ENCODE results near the gene HDAC9. TPM values are rescaled to one million over a fixed set of nuclear protein-coding genes. Genes with fewer than 3 reads are reported as not detected.

The HDAC9 gene
- total RNA-seq, 4 donors from 2014 or later: 19.6 to 48.3 (median 28.4) TPM

DNA sequence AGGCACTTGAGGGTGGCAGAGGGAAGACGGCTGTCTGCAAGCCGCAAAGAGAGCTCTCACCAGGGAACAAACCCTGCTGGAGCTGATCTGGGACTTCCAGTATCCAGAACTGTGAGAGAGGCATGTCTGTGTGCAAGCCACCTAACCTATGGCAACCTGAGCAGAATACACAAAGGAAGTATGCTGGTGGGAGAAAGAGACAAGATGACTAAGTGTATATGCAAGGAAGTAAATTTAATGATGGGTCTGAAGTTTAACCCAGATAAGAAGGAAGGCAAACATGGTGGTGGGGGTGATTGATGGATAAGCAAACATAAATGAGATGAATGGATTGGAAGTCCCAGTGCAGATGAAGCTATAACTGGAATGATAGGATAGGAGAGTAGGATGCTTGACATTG lies 328.6 kb downstream of the HDAC9 start:
- TF ChIP-seq, protein P1, sequence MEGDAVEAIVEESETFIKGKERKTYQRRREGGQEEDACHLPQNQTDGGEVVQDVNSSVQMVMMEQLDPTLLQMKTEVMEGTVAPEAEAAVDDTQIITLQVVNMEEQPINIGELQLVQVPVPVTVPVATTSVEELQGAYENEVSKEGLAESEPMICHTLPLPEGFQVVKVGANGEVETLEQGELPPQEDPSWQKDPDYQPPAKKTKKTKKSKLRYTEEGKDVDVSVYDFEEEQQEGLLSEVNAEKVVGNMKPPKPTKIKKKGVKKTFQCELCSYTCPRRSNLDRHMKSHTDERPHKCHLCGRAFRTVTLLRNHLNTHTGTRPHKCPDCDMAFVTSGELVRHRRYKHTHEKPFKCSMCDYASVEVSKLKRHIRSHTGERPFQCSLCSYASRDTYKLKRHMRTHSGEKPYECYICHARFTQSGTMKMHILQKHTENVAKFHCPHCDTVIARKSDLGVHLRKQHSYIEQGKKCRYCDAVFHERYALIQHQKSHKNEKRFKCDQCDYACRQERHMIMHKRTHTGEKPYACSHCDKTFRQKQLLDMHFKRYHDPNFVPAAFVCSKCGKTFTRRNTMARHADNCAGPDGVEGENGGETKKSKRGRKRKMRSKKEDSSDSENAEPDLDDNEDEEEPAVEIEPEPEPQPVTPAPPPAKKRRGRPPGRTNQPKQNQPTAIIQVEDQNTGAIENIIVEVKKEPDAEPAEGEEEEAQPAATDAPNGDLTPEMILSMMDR (IDR thresholded peaks at IDR 0.05; ENCODE audit: low read depth): no peak

DNA sequence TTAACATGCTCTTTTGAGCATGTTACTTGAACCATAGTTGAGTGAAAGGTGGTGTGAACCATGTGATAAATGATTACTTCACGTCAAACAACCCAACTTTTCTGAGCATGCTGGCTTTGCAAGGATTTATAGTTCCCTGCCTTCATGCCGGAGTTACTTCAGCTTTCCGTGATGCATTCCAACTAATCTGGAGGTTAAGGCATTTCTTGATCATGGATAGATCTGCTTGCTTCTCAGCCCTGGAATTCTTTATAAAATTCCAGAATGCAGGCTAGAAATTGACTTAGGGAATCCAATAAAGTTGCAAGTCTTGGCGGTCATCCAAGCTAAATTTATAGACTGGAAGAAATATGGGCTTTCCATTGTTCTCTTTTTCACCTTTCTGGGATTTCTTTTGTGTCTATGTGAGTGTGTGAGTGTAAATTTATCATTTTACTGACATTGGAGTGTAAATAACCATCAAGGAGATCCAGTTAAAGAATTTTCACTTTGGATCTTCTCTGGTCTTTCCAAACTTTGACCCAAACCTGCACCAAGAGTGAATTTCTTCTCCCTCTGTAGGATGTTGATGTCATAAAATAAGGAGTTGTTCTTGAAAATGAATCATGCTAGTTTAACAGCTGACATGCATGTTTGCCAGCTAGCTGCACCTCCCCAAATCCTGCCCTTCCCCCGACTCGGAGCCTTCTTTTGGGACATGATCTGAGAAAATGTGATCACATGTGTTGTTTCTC lies 332.9 kb downstream of the HDAC9 start:
- TF ChIP-seq, protein P1 (IDR thresholded peaks at IDR 0.05; ENCODE audit: low read depth): no peak

DNA sequence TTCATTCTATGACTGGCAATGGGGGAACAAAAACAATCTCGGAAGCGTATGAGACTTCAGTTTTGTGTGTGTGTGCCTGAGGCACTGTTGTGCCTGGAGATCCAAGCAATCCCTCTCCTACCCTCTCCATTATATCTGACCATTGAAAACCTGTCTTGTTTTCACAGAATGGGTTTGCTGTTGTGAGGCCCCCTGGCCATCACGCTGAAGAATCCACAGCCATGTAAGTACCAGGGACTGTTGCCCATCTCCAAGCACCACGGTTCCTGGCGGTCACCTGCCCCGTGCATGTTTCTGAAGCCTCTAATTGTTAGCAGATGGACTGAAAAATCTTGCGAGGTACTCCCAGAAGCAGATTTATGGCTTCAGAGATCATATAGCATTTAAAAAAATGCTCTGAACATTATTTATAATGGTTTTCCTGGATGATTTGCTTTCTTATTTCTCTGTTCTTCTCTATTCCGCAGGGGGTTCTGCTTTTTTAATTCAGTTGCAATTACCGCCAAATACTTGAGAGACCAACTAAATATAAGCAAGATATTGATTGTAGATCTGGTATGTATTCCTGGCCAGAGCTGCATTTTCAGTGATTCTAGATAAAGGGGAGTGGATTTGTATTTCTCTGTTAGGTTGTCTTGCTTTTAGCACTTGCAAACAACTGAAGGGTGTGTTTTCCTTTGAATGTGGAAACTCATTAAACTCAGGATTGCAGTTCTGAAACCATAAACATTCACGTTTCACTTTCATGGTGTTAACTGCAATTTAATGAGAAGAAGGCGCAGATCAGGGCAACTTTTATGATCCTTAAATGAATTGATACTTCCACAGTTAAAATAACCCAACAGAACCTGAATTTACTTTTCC lies 333.7 kb downstream of the HDAC9 start:
- TF ChIP-seq, protein P1 (IDR thresholded peaks at IDR 0.05; ENCODE audit: low read depth): no peak

DNA sequence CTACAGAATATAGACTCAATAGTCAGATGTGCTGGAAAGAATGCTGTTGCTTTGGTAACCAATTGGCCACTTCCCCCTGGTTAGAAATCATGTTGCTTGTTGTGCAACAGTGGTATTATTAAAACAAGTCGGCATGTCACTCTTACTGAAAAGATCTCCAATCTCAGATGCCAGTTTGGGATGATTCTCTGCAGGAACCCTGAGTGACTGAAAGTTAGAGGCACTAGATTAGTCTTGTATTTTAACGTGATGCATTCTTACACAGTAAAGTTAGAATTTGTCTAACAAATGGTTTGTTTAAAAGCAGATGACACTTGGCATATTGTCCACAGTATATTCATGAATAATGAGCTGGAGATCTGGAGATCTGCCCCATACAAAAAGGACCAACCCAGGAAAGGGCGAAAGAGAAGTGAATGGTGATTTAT lies 334.3 kb downstream of the HDAC9 start:
- TF ChIP-seq, protein P1 (IDR thresholded peaks at IDR 0.05; ENCODE audit: low read depth): no peak

DNA sequence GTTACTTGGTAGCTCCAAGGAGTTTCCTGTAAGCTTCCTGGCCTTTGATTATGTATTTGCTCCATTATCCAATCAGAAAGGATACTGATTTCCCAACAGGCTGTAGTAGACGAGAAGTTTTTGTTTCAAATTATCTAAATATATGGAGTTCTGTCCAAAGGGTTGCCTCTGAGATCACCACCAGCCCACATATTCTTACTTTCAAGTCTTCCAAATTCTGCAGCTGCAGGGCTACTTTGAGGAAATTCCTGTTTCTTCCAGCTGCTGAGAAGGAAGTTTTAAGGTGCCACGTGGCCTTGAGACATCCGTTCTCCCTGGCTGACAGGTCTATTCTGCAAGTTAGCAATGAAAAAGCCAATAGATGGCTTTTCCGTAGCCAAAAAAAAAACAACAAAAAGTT lies 335.9 kb downstream of the HDAC9 start:
- TF ChIP-seq, protein P1 (IDR thresholded peaks at IDR 0.05; ENCODE audit: low read depth): no peak

DNA sequence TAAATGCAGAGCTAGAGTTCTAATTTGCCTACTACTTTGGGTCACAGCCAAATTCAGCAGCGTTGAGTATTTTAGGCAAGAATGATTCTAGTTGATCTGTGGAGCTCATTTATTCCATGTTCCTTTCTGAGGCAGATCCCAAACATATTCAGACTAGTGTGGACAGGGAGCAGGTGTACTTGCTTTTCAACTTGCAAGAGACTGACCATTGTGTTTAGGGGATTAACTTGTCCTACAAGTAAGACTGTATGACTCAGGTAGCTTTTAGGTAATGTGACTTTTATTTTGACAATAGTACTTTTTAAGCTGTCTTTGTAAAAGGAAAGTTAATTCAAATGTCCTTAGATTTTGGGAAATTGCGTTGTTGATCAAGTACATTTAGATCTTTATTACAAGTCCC lies 336.4 kb downstream of the HDAC9 start:
- TF ChIP-seq, protein P1 (IDR thresholded peaks at IDR 0.05; ENCODE audit: low read depth): no peak

DNA sequence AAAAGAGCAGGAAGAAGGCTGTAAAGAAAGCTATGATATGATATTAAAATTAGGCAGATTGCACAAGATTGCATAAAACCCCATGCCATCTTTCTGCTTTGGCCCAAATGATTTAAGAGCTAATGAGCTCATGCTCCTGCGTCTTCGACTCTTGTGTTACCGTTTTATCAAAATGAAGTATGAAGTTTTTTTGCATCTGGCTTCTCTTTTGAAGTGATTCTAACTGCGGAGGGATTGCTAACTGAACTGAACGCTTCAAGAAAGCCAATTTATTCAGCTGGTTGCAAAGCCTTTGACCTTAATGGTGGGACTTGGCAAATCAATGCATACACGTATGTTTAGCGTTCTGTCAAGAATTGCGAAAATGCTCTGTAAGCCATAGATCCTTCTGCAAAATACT lies 339.0 kb downstream of the HDAC9 start:
- TF ChIP-seq, protein P1 (IDR thresholded peaks at IDR 0.05; ENCODE audit: low read depth): no peak
